Cardiac muscle cell (in vitro differentiated cells and primary cell): Measurements from ENCODE around the gene BBX. TPM values are rescaled to one million over a fixed set of nuclear protein-coding genes. Genes with fewer than 3 reads are reported as not detected.

Experiments
- DNase-seq, 2 donors: peaks; one replicate each; pipeline versions ENCODE4 v3.0.0 to v3.0.0-alpha.2; 2010 to 2017; ENCODE audit warnings: low read depth in 1 of 2, low spot score in 1 of 2
- H3K27ac ChIP-seq: fragments of 200-600 bp; sonication (generic); 2 replicates; pipeline ENCODE4 v1.5.1; 2016
- H3K27me3 ChIP-seq: fragments of 200-600 bp; sonication (generic); 2 replicates; pipeline ENCODE4 v1.6.0; 2016; ENCODE audit warnings: control low read depth
- H3K36me3 ChIP-seq: fragments of 200-600 bp; sonication (generic); 2 replicates; pipeline ENCODE4 v1.5.1; 2016; ENCODE audit warnings: control low read depth
- H3K4me1 ChIP-seq: fragments of 200-600 bp; sonication (generic); 2 replicates; pipeline ENCODE4 v1.8.1; 2017; ENCODE audit warnings: low read depth, mild to moderate bottlenecking, mixed run types
- H3K4me3 ChIP-seq: fragments of 200-600 bp; sonication (generic); 2 replicates; pipeline ENCODE4 v1.5.1; 2016; ENCODE audit warnings: mild to moderate bottlenecking
- H3K9me3 ChIP-seq: fragments of 200-600 bp; sonication (generic); 2 replicates; pipeline ENCODE4 v1.5.1; 2017; ENCODE audit warnings: low read depth, mild to moderate bottlenecking, control low read depth
- CTCF ChIP-seq: IDR thresholded peaks from 2 replicates; pipeline ENCODE4 v1.5.1; 2012; ENCODE audit warnings: low read depth, mild to moderate bottlenecking, low read length
- polyA plus RNA-seq: library from polyadenylated mRNA; unstranded; fragments of >200 nt; fragmentation: Nextera tagmentation; extraction: Ambion mirVana; gene quantifications from 2 replicates; pipeline ENCODE4 v1.2.1, GENCODE V29; 2016
- total RNA-seq: library from RNA; depleted of rRNA; stranded (reverse); fragments of >200 nt; gene quantifications from 2 replicates; pipeline ENCODE4 v1.2.3, GENCODE V29; 2016

Gene BBX
- total and polyA plus RNA-seq, 2 experiments from 2014 or later, result 77.5 to 96.2 TPM

GRCh38 chr3:107598926-107599771 lies 76.4 kb downstream of the BBX start:
- Histone ChIP-seq H3K4me3 (no peak overlapping the region), H3K4me1 (peaks cover 11% of the 10 kb centered on the region), H3K27me3 (no peaks in the 10 kb centered on the region), H3K27ac (peak overlapping the region; percentile 79), H3K36me3 (no peaks in the 10 kb centered on the region), H3K9me3 (no peaks in the 10 kb centered on the region)
- peak; percentile 23 to 62 for DNase-seq
- TF ChIP-seq CTCF, result no peak

- no peak for DNase-seq
- no peak for TF ChIP-seq CTCF
- H3K4me1 ChIP-seq, result peaks cover 11% of the 10 kb centered on the region
- no peak overlapping the region for H3K4me3 ChIP-seq
- H3K36me3 ChIP-seq, result no peaks in the 10 kb centered on the region
- no peaks in the 10 kb centered on the region for H3K27me3 ChIP-seq
- H3K27ac ChIP-seq, result peak overlapping the region; percentile 79
- no peaks in the 10 kb centered on the region for H3K9me3 ChIP-seq
Observed at GRCh38 chr3:107599772-107600145, 77.0 kb downstream of the BBX start.

GRCh38 chr3:107600780-107601179 lies 78.0 kb downstream of the BBX start:
- no peak for DNase-seq
- no peaks in the 10 kb centered on the region for H3K36me3 ChIP-seq
- no peak overlapping the region for H3K27ac ChIP-seq
- H3K4me3 ChIP-seq, result no peak overlapping the region
- TF ChIP-seq CTCF, result no peak
- H3K9me3 ChIP-seq, result no peaks in the 10 kb centered on the region
- H3K27me3 ChIP-seq, result no peaks in the 10 kb centered on the region
- peaks cover 11% of the 10 kb centered on the region for H3K4me1 ChIP-seq

DNA sequence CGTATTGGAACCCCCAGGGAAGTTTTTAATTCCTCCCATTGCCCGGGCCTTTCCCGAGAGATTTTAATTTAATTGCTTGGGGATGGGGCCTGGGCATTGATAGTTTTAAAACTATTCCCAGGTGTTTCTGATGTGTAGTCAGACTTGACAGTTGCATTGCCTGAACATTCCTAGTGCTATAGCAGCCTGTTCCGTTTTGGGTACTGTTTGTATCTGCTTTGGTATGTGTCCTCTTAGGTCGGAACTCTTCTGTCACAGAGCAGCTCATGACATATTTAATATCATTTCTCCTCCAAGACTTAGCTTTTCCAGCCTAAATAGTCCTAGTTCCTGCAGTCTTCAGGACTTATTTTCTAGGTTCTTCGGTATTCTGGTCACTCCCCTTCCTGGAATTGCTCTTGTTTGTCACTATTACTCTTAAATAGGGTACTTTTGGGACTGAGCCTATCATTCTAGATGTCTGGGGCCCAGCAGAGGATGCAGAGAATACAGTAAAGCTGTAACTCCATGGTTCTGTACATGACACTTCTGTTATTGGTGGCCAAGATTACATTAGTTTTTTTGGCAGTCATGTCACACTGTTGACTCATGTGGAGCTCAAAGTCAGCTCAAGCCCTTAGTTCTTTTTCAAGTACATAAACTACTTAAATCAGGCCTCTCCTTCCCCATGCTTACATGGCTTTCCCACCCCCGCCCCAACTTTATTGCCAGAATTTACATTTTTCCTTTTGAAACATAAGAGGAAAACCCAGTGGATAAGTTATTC lies 81.5 kb downstream of the BBX start:
- TF ChIP-seq CTCF, result no peak
- DNase-seq, result peak in 1 of 2 donors; percentile 71
- no peak overlapping the region for H3K27ac ChIP-seq
- no peaks in the 10 kb centered on the region for H3K36me3 ChIP-seq
- H3K4me1 ChIP-seq, result peaks cover under 1% of the 10 kb centered on the region
- H3K27me3 ChIP-seq, result no peaks in the 10 kb centered on the region
- H3K9me3 ChIP-seq, result no peaks in the 10 kb centered on the region
- H3K4me3 ChIP-seq, result no peak overlapping the region

GRCh38 chr3:107611775-107612469 lies 89.2 kb downstream of the BBX start:
- H3K36me3 ChIP-seq, result no peaks in the 10 kb centered on the region
- no peak overlapping the region for H3K27ac ChIP-seq

More at GRCh38 chr3:107611775-107612469, 89.2 kb downstream of the BBX start:
- H3K4me1 ChIP-seq, result no peaks in the 10 kb centered on the region
- no peak for TF ChIP-seq CTCF
- no peaks in the 10 kb centered on the region for H3K27me3 ChIP-seq
- DNase-seq, result no peak
- no peak overlapping the region for H3K4me3 ChIP-seq
- no peaks in the 10 kb centered on the region for H3K9me3 ChIP-seq
